Measurements from ENCODE around the gene RECQL. TPM values are rescaled to one million over a fixed set of nuclear protein-coding genes. Genes with fewer than 3 reads are reported as not detected.
A peak's percentile ranks its signal among the peaks of the same experiment; 100 is the strongest.

Gene RECQL
- total RNA-seq, 1 experiment from 2014 or later, result 21.3 TPM

- Histone ChIP-seq H3K27ac (ENCODE audit: low read depth, low read length) (no peak overlapping the region), H3K36me3 (ENCODE audit: control insufficient read depth in 1 of 2, insufficient read depth in 2 of 2, low read length in 2 of 2) (no peaks in the 10 kb centered on the region), H3K9ac (ENCODE audit: low read length) (no peak overlapping the region), H4K20me1 (ENCODE audit: insufficient read depth) (no peaks in the 10 kb centered on the region), H3K27me3 (ENCODE audit: insufficient read depth, low read length) (no peaks in the 10 kb centered on the region), H3K4me1 (ENCODE audit: control insufficient read depth in 1 of 2, insufficient read depth in 2 of 2, low read length in 2 of 2) (no peaks in the 10 kb centered on the region), H3K79me2 (ENCODE audit: insufficient read depth, low read length) (no peaks in the 10 kb centered on the region), H3K4me3 (replicated peaks in 1 of 2; ENCODE audit: low read depth in 1 of 2, low read length in 2 of 2) (no peak overlapping the region), H2AFZ (ENCODE audit: low read depth, low read length, poor library complexity, severe bottlenecking) (peak overlapping the region; percentile 55), H3K4me2 (ENCODE audit: low read length) (no peak overlapping the region), H3K9me3 (ENCODE audit: control insufficient read depth in 1 of 2, insufficient read depth in 1 of 2, low read depth in 1 of 2, low read length in 2 of 2) (no peaks in the 10 kb centered on the region), H3K9me2 (ENCODE audit: insufficient read depth) (no peaks in the 10 kb centered on the region)
- BruUV-seq (replicated peaks), result no TSS peak
- RAD21 ChIA-PET (ENCODE audit: low non-redundant PET in 1 of 2, low total read pairs in 2 of 2, uncharacterized antibody in 2 of 2, unreplicated experiment in 2 of 2), result no interaction called here
- intact Hi-C loops (cut with micrococcal nuclease), result loop anchor here (10.0 kb wide), 1 partner anchor 225 kb away; the partner anchor contains the start of gene LDHB
- CTCF ChIA-PET, result no interaction called here
- DNase-seq (ENCODE audit: low read depth, low spot score) (no peak), ATAC-seq (peak; percentile 78)
- POLR2A ChIA-PET, result no interaction called here
- TF ChIP-seq POLR2AphosphoS5 (IDR thresholded peaks at IDR 0.05; ENCODE audit: low read depth, low read length) (no peak), FOSL1 (IDR thresholded peaks at IDR 0.05; ENCODE audit: low read depth) (no peak), SIN3A (IDR thresholded peaks at IDR 0.05; ENCODE audit: low read depth) (no peak), ZNF274 (IDR thresholded peaks at IDR 0.05; ENCODE audit: low read depth, low read length) (no peak), ATF3 (IDR thresholded peaks at IDR 0.05) (no peak), RAD21 (IDR thresholded peaks at IDR 0.05; ENCODE audit: low read depth) (no peak), EZH2phosphoT487 (IDR thresholded peaks at IDR 0.05; ENCODE audit: borderline replicate concordance) (no peak), SP1 (IDR thresholded peaks at IDR 0.05; ENCODE audit: low read depth) (no peak), MAX (IDR thresholded peaks at IDR 0.05) (no peak), JUND (IDR thresholded peaks at IDR 0.05) (no peak), EZH2 (IDR thresholded peaks at IDR 0.05) (no peak), ELF1 (IDR thresholded peaks at IDR 0.05; ENCODE audit: borderline replicate concordance, low read depth) (no peak), CBX3 (IDR thresholded peaks at IDR 0.05; ENCODE audit: low read depth) (no peak), CEBPB (IDR thresholded peaks at IDR 0.05; ENCODE audit: low read depth) (no peak), CTCF (IDR thresholded peaks at IDR 0.05 in 2 of 3, conservative IDR thresholded peaks at IDR 0.05 in 1 of 3; ENCODE audit: borderline replicate concordance in 1 of 3, insufficient read depth in 1 of 3, low read depth in 2 of 3, low read length in 2 of 3) (no peak), REST (IDR thresholded peaks at IDR 0.05; ENCODE audit: low read depth) (no peak)
These were observed 71.4 kb downstream of the RECQL start for GRCh38 chr12:21429994-21430393.

Data from HCT116 (cell line).